ENCODE results near the gene ZNF772.

GRCh38 chr19:57506163-57506562, 28.8 kb upstream of the ZNF772 start:
- TF ChIP-seq EP300 (IDR thresholded peaks at IDR 0.05), result no peak
- no peak for TF ChIP-seq CTCF (IDR thresholded peaks at IDR 0.05)
- no peak for TF ChIP-seq POLR2A (IDR thresholded peaks at IDR 0.05)
- no peak for TF ChIP-seq POLR2AphosphoS5 (IDR thresholded peaks at IDR 0.05)

Measured in suprapubic skin (tissue), 4 donors.